22Rv1 (cell line): ENCODE measurements around the gene RPS26.
A peak's percentile ranks its signal among the peaks of the same experiment; 100 is the strongest.
"Not testable (repeated sequence)": the region's sequence is repeated elsewhere in the genome, so short reads cannot be mapped to it uniquely, and the experiment has no call there.

Source experiments
- H3K27ac ChIP-seq: fragments of 450-650 bp; 2 replicates; pipeline ENCODE4 v1.5.1; 2017
- ZFX ChIP-seq: fragments of 450-650 bp; IDR thresholded peaks from 2 replicates; pipeline ENCODE4 v1.6.1; 2017; ENCODE audit warnings: antibody characterized with exemption, borderline replicate concordance
- TF ChIP-seq, protein P1 (sequence below): fragments of 450-650 bp; IDR thresholded peaks from 2 replicates; pipeline ENCODE4 v1.5.1; 2017; ENCODE audit warnings: mild to moderate bottlenecking

RPS26 gene

DNA sequence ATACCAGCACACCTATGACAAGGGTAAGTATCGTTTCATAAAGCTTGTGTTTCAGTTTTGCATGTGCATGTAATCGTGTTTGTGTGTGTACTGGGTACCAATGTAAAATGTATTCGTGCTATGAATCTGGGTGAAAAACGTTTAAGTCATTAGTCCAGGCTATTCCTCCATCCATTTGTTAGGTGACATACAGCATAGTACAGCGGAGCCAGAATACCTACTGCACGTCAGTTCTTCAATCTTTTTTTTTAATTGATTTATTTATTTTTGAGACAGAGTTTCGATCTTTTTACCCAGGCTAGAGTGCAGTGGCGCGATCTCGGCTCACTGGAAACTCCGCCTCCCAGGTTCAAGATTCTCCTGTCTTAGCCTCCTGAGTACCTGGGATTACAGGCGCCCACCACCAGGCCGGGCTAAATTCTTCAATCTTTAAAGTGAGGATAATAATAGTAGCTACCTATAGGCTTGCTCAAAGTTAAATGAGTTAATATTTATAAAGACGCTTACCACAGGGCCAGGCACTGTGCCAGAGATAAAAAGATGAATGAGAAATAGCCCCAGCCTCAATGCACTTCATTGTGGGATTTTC, 661 bp upstream of the RPS26 start:
- no peak for TF ChIP-seq ZFX
- TF ChIP-seq, protein P1, sequence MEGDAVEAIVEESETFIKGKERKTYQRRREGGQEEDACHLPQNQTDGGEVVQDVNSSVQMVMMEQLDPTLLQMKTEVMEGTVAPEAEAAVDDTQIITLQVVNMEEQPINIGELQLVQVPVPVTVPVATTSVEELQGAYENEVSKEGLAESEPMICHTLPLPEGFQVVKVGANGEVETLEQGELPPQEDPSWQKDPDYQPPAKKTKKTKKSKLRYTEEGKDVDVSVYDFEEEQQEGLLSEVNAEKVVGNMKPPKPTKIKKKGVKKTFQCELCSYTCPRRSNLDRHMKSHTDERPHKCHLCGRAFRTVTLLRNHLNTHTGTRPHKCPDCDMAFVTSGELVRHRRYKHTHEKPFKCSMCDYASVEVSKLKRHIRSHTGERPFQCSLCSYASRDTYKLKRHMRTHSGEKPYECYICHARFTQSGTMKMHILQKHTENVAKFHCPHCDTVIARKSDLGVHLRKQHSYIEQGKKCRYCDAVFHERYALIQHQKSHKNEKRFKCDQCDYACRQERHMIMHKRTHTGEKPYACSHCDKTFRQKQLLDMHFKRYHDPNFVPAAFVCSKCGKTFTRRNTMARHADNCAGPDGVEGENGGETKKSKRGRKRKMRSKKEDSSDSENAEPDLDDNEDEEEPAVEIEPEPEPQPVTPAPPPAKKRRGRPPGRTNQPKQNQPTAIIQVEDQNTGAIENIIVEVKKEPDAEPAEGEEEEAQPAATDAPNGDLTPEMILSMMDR, result no peak
- H3K27ac ChIP-seq, result peak overlapping the region; percentile 92

DNA sequence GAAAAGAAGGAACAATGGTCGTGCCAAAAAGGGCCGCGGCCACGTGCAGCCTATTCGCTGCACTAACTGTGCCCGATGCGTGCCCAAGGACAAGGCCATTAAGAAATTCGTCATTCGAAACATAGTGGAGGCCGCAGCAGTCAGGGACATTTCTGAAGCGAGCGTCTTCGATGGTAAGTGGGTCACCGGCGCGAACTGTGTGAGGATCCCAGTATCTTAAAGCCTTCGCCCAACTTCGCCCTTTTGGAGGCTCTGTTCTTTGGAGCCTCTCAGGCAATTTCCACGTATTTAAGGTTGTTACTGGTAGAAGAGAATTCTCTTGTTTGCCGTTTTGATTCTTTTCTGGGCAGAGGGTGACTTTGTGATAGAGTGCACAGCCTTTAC, 704 bp downstream of the RPS26 start:
- peak overlapping the region; percentile 92 for H3K27ac ChIP-seq

DNA sequence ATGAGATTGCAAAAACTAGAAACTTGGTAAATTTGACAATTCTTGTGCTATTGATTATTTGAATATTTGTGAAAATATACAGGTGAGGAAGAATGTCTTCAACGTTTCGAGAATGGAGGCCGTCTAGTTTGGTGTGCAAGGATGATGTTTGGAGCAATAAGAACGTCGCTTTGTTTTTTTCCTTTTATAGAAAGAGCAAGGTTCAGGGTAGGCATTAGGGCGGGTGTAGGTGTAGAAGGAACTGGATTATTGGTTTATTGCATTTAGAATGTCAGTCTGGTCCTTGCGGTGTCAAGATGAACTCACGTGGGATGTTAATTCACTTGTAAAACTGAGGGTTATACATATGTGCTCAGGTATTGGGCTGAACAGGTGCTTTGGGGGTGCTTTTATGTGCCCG, 1.1 kb downstream of the RPS26 start:
- H3K27ac ChIP-seq, result peak overlapping the region; percentile 92
- TF ChIP-seq, protein P1, result no peak
- no peak for TF ChIP-seq ZFX

DNA sequence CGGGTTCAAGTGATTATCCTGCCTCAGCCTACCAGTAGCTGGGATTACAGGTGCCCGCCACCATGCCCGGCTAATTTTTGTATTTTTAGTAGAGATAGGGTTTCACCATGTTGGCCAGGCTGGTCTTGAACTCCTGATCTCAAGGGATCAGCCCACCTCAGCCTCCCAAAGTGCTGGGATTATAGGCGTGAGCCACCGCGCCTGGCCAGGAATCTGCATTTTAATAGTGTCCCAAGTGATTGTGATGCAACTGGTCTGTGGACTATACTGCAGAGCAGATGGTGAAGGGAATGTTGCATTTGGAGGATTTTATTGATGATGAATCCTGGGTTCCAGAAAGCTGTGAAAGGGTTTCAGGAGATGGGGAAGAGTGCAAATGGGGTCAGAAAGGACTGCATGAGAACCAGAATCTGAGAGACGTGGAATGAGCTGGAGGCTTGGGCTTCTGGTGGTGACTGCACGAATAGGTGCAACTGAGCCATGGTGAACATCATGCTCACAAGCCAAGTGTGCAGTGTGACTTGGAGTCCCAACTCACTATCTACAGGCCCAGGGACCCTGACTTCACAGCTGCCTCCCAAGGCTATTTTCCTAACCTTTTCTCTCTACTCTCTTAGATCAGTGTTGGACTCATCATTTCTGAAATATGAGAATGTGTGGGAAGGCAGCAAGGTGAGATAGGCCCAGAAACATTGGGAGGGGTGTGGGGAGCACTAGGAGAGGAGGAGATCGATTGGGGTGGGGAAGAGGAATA, 4.5 kb downstream of the RPS26 start:
- TF ChIP-seq ZFX, result no peak
- TF ChIP-seq, protein P1, result no peak
- H3K27ac ChIP-seq, result peak overlapping the region; percentile 92

DNA sequence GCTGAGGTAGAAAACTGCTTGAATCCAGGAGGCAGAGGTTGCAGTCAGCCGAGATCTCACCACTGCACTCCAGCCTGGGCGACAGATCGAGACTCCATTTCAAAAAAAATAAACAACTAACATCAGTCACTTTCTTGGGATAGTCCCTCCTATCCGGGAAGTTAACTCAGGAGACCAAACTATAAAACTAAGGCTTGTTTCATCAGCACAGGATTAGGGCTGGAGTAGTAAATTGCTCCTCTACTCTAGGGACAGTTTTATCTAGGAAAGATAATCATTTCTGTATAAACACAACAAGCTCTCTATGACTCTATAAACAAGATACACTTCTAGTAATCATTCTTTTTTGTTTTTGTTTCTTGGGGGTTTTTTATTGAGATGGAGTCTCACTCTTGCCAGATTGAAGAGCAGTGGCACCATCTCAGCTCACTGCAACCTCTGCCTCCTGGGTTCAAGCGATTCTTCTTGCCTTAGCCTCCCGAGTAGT, 11.7 kb downstream of the RPS26 start:
- TF ChIP-seq, protein P1, result no peak
- TF ChIP-seq ZFX, result no peak
- no peak overlapping the region for H3K27ac ChIP-seq

DNA sequence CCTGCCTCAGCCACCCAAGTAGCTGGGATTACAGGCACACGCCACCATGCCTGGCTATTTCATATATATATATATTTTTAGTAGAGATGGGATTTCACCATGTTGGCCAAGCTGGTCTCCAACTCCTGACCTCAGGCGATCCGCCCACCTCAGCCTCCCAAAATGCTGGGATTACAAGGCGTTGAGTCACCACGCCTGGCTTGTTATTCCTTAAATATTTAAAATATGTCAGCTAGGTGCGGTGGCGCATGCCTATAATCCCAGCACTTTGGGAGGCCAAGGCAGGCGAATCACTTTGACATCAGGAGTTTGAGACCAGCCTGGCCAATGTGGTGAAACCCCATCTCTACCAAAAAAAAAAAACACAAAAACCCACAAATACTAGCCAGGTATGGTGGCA, 18.2 kb downstream of the RPS26 start:
- not testable (repeated sequence) for H3K27ac ChIP-seq

DNA sequence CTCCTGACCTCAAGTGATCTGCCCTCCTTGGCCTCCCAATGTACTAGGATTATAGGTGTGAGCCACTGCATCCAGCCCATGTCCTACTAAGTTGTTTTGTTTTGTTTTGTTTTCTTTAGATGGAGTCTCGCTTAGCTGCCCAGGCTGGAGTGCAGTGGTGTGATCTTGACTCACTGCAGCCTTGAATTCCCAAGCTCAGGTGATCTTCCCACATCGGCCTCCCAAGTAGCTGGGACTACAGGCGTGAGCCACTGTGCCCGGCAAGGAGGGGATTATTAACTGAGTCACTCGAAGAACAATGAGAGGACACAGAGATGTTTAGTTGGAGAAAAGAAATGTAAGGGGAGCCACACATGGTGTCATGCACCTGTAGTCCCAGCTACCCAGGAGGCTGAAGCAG, 20.3 kb downstream of the RPS26 start:
- no peak overlapping the region for H3K27ac ChIP-seq
- TF ChIP-seq, protein P1, result no peak
- TF ChIP-seq ZFX, result no peak

DNA sequence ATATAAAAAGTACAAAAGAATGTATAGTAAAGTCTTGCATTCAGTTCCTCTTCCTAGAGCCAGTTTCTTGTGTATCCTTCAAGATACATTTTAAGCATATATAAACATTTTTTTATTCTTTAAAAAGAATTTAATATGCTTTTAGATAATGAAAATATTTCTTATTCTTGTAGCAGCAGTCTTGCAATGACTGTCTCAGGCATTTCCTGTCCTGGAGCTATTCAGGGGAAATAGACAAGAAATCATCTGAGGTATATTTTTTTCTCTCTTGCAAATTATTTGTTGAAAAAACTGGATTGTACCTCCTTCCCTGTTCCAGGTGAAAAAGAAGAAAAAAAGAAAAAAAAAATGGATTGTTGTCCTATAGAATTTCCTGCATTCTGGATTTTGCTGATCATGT, 21.3 kb downstream of the RPS26 start:
- TF ChIP-seq ZFX, result no peak
- TF ChIP-seq, protein P1, result no peak
- H3K27ac ChIP-seq, result no peak overlapping the region
